Stimulated activated CD4-positive, alpha-beta T cell treated with anti-CD3 and anti-CD28 coated beads, Interleukin-12 subunit alpha, Interleukin-12 subunit beta, amount 100 ng/mL, for 48 hours (primary cell): ENCODE results near the gene GLRA3.
"Not testable (repeated sequence)": the region's sequence is repeated elsewhere in the genome, so short reads cannot be mapped to it uniquely, and the experiment has no call there.

Experiments
- DNase-seq, 3 donors: peaks; one replicate each; pipeline ENCODE4 v3.0.0-alpha.2; 2020; ENCODE audit warnings: low read depth in 2 of 3, low spot score in 1 of 3

The GLRA3 gene

DNA sequence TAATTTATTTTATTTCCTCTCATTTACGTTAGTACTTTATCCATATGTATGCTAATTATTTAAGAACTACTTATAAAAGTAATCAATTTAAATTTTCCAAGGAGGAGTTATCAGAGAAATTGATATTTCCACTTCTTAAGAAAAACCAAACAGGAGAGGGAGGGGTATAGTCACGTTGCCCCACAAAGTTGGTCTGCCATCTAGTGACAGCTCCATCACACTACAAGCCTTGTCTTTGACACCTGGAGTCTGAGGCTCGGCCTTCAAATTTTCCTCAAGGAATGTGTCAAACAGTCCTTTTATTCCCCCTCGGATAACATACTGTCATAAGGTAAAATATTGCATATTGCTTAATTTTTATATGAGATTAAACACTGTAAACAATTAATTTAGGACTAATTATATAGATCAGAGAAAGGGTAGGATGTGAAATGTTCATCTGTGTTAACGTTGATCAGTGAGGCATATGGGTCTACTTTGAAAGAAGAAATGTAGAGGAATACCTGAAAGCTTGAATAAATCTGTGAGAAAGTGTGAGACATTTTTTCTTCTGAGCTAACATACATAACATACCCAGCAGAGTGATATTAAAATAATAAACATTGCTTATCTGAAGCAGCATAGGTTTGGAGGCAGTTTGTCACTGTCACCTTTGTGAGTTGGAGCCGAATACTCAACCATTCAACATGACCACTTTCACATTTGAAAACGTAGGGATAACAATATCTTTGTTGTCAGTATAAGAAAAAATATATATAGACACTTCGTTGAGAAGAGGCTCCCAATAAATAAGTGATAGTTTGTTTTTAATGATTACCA is 114.4 kb downstream of the GLRA3 start:
- peak in 2 of 3 donors; percentile 8 to 12 for DNase-seq

DNA sequence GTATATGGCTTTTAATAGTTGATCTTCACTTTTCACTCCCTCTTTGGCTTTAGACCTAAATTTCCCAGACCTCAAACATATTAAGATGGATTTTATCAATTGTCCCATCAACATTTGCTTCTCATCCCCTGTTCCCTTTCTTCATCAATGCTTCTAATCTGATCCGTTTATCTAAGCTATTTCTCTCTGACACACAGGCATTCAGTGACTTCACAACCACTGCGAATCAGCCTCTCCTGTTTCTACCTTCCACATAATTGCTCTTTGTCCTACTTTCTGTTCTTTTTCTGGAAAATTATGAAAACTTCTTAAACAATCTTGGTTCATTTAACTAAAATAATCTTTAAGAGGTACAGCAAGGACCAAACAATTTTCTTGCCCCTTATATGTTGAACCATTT is 115.2 kb downstream of the GLRA3 start:
- no peak for DNase-seq

DNA sequence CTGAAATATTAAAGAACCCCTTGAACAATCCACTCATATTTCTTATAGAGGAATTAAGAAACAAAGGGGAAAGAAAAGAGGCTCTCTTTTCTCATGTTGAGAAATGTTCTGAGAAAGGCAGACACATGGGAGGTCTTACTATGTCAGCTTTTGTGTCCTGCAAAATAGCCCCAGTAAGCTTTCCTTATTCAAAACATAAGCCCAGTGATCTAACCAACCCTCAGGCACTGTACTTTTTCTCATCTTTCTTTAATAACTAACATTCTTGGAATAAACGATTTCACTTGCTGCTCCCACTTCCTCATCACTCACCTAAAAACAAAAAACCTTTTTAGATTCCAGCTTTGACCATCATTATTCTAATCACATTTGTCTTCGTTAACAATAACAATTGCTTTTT is 115.9 kb downstream of the GLRA3 start:
- DNase-seq: no peak

DNA sequence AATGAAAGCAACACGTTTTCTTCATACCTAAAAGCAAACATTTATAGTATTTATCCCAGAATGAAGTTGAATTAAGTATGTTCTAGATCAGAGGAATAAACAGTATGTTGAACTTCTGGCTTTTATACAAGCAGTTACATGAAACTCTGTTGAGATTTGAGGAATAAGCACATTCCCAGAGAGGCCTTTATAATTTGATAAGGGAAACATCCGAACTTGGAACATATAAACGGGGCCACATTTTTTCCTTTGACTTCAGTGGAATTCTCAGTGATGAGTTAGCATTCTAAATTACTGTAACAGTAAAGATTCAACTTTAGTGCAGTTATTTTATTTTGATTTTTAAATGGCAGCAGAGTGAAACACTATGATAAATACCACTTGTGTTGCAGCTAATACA is 119.5 kb downstream of the GLRA3 start:
- DNase-seq: no peak

DNA sequence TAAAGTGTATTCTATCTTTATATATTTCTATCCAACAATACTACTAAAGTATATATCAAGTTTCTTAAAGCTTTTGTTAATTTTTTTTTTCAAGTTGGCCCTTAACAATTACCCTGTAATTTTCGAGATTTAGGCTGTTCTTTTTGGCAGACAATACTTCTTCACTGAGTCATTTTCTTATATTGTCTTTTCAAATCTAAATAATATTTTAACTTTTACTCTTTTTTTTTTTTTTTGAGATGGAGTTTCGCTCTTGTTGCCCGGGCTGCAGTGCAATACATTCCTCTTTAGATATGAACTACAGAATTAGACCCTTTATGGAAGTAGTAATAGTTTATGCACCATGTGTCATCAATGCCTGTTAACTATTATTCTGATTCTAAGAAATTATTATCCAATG is 120.7 kb downstream of the GLRA3 start:
- DNase-seq: no peak

DNA sequence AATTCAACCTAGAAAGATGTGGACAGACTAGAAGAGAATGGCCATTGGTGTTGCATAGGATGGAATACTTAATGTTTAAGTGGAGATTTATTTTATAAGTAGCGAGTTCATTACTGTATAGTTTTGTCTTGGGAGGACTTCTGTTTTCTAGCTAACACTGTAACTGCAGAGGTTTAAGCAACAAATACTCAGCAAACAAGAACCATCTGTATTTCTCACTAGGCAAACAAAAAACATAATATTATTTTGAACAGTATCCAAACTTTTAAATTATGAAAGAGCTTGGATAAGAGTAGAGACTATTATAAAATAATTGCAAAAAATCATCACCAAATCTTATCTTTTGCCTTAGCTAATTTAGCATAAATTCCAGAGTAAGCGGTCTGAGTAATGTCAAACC is 121.1 kb downstream of the GLRA3 start:
- no peak for DNase-seq

DNA sequence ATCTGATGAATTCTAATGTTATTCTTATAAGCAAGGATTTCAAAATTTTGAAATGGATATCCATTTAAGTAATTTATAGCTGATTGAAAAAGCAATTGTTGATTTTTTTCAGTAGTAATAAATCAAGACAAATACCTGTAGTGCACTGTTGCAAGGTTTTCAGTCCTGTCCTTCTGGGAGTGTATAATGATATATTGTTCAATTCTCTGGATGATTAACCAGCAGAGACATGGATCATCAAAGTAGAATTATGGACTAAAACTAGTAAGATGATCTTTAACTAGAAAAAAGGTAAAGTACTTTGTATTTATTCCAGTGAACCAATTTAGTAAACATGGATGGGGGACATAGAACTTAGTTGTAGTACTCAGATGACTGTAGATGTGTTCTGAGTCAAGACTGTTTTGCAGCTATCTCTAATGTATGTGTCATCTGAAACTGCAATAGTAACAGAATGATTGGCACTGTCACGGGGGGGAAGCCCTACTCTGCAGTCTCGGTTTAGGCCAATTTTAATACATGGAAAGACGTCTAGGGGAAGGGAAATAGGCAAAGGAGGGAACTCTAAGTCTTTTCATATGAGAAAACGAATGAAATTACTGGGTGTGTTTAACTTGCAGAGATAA is 121.9 kb downstream of the GLRA3 start:
- DNase-seq: no peak

DNA sequence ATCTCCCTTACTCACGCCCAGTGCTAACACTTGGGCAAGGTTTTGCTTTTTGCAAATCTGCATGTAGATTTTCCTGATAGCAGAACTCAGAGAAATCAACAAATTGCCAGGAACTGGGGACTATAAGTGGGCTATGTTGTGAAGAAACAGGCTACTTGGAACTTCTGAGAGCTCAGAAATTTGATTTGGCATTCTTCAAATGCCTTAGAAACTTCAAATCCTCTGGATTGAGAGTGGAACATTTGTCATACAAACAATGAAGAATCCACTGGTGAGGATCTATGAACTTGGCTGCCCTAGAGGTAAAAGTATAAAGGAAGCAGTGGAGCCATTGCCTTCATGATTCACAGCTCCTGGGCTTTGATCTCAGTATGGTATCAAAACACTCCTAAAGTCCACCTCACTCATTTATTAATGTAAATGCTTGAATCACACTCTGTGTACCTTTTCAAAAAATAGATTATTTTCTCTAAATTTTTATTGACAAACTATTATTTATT is 126.0 kb downstream of the GLRA3 start:
- no peak for DNase-seq

DNA sequence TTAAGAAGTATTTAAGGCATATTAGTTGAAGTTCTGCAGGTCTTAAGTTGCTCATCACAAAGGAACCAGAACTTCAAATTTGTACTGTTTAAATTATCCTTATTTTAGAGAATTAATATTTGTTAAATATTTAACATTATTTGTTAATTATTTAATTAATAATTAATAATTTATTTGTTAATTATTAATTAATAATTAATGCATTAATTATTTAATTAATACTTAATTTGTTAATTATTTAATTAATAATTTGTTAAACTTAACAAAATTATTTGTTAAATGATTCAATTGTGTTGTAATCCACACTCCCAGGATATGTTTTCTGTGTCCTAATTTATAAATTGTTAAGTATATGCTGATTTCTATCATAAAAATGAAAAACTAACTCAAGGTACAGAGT is 129.4 kb downstream of the GLRA3 start:
- no peak for DNase-seq

DNA sequence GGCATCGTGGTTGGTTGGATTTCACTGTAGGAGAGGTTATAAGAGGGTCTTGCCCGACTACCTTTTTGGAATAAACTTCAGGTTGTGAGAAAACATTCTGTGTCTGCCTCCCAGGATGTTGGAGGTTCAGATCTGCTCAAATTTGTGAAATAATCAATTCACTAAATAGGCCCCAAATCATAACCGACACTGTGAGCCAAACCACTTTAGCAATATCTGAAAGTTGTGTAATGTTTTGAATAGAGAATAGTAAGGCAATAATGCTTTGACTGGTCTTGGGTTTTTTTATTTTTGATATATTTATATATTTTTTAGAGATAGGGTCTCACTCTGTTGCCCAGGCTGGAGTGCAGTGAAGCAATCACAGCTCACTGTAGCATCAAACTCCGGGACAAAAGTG is 131.2 kb downstream of the GLRA3 start:
- no peak for DNase-seq

DNA sequence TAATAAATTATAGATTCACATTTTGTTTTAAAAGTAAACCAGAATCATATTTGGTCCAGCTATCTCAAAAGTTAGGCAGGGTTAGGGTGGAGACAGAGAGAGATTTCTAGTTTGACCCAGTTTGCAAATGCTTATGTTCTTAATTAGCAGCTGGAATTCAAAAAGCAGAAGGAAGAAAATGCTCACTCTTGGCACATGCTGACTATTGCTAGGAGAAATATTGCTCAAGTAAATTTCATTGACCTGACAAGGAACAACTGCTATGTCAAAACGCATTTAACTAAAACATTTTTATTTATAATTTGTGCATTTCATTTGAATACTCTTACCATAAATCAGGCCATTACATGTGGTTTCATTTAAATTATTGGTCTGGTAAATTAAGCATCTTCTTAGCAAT is 131.8 kb downstream of the GLRA3 start:
- no peak for DNase-seq

DNA sequence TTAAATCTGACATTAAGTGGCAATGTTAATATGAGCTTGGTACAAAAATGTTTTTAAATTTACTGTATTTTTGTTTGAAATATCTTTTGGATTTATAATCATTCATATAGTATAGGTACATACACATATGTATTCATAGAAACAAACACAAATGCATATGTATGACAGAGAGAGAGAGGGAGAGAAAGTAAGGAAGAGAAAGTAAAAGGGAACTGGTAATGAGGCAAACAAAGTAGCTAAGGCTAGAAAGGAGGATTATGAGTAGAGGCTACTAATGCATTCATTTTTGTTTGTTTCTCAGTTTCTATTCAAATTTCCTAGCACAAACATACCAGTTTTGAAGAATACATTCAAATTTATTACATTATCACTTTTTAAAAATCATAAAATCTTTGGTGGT is 132.4 kb downstream of the GLRA3 start:
- no peak for DNase-seq

DNA sequence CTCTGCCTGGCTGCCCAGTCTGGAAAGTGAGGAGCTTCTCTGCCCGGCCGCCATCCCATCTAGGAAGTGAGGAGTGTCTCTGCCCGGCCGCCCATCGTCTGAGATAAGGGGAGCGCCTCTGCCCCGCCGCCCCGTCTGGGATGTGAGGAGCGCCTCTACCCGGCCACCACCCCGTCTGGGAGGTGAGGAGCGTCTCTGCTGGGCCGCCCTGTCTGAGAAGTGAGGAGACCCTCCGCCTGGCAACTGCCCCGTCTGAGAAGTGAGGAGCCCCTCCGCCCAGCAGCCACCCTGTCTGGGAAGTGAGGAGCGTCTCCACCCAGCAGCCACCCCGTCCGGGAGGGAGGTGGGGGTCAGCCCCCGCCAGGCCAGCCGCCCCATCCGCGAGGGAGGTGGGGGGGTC is 137.2 kb downstream of the GLRA3 start:
- DNase-seq: not testable (repeated sequence)

DNA sequence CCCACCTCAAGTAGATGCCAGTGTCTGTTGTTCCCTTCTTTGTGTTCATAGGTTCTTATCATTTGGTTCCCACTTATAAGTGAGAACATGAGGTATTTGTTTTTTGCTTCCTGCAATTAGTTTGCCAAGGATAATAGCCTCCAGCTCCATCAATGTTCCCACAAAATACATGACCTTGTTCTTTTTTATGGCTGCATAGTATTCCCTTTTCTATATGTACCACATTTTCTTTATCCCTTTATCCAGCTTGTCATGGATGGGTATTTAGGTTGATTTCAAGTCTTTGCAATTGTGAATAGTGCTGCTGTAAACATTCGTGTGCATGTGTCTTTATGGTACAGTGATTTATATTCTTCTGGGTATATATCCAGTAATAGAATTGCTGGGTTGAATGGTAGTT is 138.4 kb downstream of the GLRA3 start:
- no peak for DNase-seq

DNA sequence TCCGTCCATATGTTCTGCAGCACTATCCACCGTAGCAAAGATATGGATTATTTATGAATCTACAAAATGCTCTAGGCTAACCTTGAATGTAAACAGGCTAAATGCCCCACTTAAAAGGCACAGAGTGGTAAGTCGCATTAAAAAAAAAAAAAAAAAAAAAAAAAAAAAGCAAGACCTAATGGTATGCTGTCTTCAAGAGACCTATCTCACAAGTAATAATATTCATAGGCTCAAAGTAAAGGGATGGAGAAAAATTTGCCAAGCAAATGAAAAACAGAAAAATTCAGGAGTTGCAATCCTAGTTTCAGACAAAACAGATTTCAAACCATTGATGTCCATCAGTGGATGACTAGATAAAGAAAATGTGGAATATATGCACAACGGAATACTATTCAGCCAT is 139.4 kb downstream of the GLRA3 start:
- DNase-seq: no peak

DNA sequence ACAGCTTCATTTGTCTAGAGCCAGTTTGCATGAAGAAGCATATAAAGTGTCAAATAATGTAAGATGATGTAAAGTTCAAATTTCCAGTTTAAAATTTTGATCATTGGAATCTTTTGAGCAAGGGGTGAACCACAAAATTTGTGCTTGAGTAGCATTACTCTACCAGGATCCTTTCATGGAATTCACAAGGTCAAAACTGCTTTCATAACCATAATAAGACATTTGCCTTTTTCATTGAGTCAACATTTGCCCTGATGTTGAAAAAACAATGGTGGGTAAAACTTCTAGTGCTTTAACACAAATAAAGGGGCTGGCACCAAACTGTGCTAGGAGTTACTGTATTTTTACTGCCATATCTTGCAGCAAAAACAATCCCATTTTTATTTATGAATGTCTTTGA is 142.2 kb downstream of the GLRA3 start:
- no peak for DNase-seq

DNA sequence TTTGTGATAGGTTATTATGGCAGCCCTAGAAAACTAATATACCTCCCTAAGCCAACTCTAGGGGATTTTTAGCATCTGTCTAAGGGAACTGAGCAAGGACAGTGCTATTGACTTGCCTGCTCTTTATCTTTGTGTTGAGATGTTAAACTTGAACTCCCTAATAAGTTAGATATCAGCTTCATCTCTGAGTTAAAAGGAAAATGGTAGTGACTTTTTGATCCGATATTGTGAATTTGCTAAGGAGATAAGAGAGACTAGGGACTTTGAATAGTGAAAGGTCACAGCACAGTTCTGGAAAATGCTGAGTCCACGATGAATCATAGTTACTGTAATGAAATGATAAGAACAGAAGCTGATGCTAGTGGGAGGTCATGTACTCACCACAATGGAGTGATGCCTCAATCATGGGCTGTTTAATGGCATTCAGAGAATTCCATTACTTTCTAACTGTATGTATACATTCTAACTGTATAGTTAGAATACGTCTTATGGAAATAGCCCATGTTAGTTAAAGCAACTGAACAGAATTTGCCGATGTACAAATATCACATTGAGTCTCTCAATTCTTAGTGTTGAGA is 147.2 kb downstream of the GLRA3 start:
- DNase-seq: no peak

DNA sequence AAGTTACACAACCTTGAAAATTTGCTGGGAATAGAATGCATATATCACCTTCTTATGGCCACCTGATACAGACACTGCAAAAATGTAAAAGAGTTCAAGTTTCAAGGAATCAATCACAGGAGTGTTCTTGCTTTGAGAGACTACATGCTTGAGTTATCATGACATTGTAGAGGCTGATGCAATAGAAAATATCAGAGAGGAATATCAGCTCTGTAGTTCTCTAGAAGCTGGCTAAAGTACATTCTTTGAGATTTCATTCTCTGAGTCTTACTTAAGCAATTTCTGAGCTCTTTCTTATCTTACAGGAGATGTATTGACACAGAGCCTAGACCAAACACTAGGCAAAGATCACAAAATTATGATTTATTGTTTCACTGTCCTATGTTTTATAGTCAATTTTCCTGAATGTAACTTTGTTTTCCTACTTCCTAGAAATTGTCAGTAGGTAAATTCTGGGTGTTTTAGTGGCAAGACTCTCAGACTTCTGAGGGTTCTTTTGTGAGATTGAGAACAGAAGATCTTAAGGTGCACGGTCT is 154.7 kb downstream of the GLRA3 start:
- no peak for DNase-seq

DNA sequence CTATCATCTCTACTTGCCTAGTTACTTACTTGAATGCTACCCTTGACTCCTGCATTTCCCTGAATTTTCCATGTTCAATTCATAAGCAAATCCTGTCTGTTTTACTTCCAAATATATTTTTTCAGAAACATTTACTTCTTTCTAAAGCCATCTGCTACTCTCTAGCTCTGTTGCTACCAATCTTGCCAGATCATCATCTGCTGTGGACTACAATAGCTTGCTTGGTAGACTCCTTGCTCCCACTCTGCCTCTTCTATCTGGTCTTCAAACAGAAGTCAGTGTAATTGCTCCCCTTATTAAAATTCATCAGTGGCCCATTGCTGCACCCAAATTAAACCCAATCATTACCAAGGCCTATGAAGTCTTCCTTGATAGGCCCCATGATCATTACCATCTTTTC is 155.2 kb downstream of the GLRA3 start:
- DNase-seq: no peak

DNA sequence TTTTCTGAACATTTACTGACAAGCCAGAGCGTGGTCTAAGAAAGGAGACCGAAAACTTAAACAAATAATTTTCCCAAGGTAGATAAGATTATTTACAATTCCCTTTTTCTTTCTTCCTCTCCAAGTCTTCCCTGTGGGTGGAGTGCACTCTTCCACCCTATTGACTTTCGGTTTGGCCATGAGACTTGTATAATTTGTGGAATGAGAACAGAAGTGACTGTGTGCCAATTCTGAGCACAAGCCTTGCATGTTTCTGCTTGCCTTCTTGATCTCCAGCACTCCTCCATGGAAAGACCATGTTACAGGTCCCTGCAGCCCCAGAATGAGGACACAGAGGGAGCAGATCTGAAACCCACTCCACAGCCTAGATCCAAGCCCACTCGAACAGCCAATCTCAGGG is 156.8 kb downstream of the GLRA3 start:
- DNase-seq: no peak

DNA sequence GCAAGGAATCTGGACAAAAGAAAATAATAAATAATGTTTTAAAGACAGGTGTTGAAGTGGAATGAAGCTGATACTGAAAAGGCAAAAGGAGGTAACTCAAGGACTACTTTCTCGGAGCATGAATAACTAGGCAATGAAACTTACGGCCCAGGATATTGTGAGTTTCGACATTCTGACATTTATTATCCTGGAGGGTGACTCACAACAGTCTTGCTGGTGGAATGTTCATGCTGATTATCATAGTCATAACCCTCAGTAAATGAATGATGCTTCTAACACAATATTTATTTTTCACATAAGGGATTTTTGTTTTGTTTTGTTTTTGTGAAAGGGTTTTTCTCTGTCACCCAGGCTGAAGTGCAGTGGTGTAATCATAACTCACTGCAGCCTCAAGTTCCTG is 159.8 kb downstream of the GLRA3 start:
- no peak for DNase-seq

DNA sequence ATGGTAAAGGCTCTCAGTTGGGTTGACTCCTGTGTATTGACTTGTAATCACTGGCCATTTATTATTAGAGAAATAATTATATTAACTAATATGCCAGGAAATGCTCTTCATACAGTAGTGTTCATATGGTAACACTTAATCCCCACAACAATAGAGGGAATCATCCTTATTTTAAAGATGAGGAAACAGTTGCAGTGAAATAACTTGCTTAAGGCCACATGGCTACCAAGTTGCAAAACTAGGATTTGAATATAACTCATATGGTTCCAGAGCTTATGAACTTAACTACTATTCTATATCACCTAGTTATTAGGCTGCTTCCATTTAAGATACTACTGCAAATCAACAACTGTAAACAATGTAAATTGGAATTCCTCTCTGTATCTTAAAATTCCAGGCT is 163.2 kb downstream of the GLRA3 start:
- no peak for DNase-seq
